Measurements from ENCODE around the gene MAML3.

The MAML3 gene

DNA sequence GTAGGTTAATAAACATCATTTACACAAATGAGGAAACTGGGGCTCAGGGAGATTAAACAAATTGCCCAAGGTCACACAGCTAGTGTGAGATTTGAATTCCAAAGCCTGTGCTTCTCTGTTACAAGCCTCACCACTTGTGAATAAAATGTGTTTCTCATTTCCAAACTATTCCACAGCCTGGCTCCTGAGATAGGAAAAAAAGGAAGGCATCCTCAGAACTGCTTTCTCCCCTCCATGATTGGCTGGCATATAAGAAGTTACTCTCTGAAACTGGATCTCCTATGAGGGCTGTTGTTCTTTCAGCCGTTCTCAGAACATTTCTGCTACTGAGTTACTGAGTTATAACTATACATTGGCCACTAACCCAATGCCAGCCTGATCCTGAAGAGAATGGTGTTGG lies 237.9 kb downstream of the MAML3 start:
- no peak for DNase-seq

DNA sequence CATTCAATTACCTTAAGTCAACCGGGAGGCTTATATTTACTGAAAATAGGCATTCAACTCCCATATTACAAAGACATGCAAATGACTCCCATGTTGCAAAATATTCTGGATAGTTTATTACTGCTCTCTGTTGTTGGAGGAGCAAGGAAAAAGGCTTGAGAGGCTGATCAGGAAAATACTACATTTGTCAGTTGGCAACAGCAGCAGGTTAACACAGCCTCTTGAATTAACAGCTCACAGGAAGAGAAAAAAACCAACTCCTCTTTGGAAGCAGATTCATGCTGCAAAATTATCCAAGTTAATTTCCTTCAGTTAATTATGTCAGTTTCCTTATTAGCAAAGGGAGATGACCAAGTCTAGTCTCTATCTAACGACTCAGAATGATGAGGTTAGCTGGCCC lies 238.9 kb downstream of the MAML3 start:
- no peak for DNase-seq

DNA sequence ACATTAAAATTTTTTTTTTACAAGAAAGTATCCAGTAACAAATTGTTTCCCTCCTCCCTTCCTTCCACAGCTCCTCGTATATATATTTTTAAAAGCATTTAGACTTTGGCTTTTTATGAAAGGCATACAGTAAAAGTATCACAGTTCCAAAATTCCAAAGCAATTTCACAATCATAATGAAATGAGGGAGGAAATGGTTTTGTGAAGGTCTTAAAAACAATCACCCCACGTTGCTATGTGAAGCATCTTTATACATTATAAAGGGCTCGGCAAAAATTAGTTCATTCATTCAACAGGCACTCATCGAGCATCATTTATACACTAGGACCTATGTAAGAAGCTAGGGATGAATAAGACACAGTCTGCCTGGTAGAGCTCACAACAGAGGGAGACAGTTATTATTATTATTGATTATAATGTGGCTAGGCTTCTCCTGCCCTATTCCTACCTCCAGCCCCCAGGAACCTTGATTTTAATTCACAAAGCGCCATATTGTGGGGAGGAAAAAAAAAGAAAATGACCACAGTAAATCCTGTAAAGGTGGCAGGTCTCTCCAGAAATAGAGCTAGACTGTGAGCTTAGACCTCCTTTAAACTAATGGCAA lies 239.9 kb downstream of the MAML3 start:
- no peak for DNase-seq

DNA sequence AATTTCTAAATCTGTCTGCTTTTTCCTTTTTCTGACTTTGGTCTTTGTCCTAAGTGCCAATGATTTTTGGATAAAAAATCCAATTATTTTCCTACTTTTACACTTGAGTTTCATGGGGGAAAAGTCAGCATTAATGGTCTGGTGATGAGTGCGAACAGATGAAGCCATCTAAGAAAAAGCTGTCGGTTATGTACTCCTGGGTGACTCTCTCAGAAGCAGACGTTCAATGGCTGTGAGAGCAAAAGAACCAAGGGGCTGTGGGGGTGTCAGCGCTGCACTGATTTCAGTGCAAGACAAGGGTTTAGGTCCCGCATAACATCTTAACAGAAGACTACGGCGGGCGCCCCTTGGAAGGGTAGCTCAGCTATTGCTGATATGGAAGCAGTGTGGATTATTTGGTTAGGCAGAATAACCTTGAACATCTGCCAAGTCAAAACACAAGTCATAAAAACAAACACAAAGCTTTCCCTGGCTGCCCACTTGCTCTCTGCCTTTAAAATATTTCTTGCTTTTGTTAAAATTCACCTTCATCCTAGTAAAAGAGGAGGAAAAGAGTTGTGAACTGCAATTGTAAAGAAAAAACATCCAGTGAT lies 240.5 kb downstream of the MAML3 start:
- DNase-seq, result no peak

DNA sequence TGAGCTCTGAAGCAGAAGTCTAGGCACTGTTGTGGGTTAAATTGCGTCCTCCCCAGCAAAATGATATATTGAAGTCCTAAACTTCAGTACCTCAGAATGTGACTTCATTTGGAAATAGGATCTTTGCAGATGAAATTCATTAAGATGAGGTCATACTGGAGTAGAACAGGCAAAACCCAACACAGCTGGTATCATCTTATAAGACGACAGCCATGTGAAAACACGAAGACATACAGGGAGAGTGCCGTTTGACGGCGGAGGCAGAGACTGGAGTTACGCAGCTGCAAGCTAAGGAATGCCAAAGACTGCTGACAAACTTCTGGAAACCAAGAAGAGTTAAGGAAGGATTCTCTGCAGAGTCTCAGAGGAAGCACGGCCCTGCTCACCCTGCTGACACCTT lies 241.5 kb downstream of the MAML3 start:
- DNase-seq, result no peak

DNA sequence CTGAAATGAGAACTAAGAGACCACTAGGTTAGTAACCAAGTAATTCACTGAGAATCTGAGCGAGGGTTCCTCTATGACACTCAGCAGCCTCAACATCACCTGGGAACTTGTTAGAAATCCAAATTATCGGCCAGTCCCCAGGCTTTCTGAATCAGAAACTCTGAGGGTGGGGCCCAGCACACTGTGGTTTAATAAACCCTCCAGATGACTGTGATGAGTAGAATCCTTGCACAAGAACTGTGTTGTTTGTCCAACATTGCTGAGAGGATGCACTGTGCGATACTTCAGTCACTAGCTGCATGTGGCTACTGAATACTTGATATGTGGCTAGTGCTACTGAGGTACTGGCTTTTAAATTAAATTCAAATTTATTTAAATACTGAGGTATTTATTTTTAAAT lies 243.9 kb downstream of the MAML3 start:
- DNase-seq, result no peak

DNA sequence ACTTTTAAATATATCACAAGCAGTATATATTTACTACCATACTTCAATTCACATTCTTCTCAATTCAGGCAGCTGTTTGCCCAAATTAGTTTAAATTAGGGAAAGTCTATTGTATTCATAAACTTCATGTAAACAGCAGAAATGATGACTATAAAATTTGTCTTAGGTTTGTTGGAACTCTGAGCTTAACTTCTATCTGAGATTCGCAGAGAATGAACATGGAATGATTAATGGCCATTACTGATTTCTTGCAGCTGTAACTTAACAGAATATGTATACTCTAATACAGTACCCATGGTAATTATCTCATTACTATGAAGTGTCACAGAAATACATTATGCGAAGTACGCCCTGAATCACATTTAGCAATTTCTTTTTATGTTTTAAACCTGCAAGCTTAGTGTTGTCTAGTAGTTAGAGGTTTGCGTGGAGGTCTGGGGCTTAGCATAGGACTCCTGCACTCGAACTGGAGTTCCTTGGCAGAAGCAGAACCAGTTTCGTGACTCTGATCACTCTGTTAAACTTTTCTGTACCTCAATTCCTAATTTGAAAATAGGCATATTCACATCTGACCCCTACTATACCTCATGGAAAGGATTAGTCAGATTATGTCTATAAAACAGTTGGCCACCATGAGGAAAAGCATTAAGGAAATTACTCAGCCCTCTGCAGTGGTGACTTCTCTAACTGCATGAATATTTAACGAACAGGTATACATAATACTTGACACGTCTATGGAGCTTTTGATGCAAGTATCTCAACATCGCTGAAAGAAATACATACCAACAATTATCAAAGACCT lies 245.1 kb downstream of the MAML3 start:
- DNase-seq, result no peak

DNA sequence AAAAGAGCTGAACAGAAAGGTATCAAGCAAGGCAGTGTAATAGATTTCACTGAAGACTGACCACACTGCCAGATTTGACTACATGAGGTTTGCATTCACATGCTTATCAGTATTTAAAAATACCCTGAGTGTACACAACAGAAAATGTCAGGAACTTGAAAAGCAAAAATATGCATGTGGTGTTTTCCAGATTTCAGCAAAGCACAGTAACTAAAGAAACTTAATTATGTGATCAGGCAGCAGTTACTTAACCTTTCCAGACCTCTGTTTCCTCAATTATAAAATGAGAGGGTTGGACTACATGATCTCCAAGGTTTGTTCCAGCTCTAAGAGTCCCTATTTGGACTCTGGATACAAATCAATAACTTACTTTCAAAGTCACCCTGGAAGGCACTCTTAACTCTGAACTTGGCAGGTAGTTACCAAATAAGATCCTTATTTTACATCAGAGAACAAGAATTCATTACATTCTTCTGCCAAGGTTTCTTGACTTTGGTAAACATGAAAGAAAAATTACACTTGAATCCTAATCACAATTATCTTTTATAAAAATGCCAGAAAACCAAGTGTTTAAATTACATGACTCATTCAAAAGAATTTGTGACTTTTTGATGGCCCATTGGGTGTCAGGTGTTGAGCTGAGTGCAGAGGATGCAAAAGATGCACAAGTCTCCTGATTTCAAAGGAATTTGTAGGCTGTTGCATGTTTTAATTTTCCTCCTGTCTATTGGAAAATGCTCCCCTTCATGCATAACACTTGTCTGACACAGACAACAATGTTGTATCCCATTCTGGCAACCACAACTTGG lies 246.8 kb downstream of the MAML3 start:
- DNase-seq, result no peak

DNA sequence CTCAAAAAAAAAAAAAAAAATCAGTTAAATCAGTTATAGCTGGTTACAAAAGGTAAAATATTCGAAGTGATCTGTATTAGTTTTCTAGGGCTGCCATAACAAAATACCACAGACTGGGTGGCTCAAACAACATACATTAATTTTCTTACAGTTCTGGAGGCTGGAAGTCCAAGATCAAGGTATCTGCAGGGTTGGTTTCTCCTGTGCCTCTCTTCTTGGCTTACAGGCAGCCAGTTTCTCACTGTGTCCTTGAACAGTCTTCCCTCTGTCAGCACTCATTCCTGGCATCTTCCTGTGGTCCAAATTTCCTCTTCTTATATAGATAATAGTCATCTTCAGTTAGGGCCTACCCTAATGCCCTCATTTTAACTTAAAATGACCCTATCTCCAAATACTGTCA lies 248.5 kb downstream of the MAML3 start:
- no peak for DNase-seq

DNA sequence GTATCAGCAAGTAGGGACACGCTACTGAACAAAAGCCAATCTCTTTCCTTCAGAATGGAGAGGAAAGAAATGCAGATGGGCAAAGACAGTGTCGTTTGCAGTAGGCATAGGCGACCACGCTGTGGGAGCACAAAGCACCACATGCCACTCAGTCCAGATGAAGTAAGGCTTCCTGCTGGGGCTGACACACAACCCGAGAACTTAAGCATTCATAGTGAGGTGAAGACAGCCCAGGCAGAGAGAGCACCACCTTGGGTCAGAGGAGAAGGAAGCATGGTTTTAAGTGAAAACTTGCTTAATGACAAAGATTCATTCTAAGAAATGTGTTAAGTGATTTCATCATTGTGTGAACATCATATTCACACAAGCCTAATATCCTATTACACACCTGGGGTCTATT lies 249.6 kb downstream of the MAML3 start:
- no peak for DNase-seq

DNA sequence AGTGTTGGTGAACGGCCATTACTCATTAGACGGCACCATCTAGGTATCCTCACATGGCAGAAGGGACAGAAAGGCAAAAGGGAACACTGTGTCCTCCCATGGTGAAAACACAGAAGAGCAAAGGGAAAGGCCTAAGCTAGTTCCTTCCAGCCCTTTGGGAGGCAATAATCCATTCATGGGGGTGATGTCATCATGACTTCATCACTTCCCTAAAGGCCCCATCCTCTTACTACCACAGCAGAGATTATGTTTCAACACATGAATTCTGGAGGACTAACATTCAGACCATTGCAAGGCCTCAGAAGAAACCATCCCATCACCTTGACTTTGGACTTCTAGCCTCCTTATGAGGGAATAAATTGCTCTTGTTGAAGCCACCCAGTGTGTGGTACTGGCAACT lies 250.1 kb downstream of the MAML3 start:
- DNase-seq, result no peak

DNA sequence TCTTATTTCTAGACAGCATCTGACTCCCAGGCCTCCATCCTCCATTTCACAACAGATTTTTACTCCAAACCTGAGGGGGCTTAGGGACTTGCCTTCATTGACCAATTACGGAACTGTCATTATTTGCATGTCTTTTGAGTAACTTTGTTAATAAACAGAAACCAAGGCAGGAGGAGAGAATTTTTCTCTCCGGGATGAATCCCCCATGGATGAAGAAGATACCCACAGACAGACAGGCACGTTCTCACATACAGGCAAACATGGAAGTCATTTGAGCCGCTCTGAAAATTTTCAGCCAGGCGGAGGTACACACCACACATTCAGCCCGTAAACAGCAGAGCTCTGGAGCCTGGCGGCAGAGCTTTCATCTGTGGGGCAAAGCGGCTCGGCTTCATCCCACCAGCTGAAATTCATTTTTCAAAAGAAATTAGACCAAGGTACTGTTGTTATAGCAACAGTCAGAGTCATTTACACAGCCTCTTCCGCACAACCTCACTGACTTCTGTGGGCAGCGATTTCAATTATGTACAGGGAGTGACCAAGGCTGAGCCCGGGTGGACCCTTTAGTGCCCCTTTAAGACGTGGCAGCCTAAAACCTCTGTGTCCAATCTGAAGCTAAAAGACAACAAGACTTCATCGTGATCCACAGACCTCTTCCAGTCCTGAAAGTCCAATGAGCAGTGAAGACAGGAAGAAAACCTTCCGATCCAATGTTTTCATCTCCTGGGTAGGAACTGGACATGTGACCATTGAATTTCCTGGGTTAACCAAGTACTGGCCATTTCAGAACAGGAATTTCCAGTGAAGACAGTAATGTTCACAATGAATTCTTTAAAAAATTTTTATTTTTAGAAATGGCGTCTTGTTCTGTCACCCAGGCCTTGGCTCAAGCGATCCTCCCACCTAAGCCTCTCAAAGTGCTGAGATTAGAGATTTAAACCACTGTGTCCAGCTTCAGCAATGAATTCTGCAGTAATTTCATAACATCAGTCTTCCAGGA lies 251.4 kb downstream of the MAML3 start:
- no peak for DNase-seq

DNA sequence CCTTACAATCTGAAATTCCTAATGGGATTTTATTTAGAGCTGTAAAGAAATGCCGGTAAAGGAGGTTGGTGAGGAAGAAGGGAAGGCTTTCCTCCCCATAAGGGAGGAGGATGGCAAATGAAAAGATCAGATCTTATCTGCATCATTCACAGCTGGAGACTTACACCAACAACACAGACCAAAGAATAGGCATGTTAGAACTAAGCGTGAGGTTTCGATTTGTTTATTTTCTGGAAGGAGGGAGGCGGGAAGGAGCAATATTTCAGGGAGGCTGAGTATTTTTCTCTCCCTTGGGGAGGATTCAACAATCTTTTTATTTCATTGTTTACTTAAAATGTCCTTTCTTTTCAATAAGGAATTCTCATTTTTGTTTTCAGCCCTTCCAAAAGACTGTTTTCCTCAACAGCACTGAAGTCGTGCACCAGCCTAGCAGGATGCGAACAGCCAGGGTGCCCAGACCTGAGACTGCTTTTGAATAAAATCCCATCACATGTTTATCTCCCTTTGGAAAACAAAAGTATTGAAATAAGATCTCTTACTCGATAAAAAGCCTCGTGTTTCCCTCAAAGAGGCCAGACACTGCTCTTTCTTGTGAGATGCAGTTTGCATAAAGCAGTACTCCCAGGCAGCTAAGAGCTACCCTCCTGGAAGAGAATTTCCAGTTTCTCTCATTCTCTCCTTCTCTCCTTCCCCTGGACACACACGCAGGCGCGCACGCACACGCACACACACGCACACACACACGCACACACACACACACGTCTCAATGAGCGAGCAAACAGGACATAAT lies 252.3 kb downstream of the MAML3 start:
- no peak for DNase-seq

DNA sequence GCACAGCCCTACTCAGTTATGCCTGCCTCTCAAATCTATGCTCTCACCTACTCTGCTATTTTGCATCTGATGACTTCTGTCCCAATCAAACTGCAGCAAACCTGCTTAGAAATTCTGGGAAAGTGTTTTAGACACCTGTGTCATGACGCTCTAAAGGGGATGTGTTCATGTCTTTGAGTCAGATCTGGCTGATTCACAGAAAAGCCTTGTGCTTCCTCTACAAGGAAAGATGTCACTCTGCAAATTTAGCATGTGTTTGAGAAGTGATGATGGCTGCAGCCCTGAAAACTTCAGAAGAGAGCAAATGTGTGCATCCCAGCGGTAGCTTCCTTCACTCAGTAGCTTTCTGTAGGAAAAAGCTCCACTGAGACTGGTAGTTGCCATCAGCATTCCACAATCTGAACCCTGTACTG lies 253.0 kb downstream of the MAML3 start:
- DNase-seq, result no peak

DNA sequence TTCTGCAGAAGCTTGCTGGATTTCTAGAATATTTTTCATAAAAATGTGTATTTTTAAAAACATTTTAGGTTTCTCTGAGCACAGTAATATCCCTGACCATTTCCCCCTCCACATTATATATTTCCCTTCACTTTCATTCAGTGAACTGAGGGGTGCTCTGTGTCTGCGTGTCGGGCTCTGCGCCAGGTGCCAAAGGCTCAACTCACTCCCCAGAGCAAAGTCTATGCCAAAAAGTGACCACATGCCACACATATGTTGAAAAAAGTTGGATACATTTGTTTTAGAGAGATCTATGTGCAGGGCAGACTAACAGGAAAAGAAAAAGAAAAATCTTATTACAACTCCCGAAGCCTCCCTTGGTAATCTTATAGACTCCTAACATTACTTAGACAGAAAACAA lies 254.6 kb downstream of the MAML3 start:
- no peak for DNase-seq

DNA sequence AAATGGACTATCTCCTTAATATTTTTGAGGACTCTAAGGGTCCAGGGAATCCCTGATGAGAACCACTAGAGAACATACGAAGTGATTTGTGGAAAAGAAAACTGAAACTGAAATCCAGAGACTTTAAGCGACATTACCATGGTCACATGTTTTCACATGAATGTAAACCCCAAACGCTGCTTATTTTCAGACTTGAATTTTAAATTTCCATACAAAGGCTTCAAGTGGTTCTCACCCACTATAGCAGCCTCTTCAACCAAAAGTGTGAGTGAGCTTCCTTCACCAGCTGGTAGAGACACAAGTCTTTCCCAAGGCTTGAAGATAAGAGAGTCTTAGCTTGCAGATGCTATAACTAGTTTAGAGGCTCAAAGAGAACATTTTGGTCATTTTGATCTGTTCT lies 255.7 kb downstream of the MAML3 start:
- DNase-seq, result no peak

DNA sequence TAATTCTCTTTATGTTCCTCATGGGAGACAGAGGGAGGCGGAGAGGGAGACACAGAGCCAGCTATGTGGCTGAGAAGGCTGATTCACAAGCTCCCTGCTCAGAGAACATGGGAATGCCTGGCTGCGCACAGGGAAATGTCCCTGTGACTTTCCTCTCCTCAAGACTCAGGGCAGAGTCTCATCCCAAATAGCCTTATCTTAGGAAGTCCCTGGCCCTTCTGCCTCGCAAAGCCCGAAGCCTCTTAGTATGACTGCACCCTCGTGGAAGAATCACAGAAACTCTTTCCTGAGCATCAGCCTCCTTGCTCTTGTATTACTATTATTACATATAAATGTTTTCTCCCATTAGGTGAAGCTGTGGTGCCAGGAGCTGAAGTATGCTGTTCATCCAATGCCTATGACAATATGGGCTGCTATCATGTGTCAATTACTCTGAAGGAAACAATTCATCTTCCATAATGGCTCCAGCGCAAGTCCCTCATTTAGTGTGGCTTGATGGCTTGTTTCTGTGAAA lies 257.8 kb downstream of the MAML3 start:
- no peak for DNase-seq

DNA sequence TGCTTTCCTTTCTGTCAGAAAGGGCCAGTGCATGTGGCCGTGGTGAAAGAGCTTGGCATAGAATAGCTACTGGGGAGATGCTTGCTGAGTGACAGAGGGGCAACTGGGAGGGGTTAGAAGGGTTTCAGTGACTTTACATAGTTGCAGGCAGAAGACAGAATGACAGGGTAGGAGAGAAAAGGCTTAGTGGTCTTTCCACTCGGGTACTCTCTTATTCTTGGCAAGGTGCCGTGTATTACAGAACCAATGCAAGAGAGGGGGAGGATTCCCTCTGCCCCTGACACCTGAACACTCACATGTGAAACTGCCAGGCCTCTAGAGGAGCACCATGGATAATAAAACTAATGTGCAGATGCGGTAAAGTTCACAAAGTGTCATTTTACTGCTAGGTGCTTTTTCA lies 260.2 kb downstream of the MAML3 start:
- no peak for DNase-seq

DNA sequence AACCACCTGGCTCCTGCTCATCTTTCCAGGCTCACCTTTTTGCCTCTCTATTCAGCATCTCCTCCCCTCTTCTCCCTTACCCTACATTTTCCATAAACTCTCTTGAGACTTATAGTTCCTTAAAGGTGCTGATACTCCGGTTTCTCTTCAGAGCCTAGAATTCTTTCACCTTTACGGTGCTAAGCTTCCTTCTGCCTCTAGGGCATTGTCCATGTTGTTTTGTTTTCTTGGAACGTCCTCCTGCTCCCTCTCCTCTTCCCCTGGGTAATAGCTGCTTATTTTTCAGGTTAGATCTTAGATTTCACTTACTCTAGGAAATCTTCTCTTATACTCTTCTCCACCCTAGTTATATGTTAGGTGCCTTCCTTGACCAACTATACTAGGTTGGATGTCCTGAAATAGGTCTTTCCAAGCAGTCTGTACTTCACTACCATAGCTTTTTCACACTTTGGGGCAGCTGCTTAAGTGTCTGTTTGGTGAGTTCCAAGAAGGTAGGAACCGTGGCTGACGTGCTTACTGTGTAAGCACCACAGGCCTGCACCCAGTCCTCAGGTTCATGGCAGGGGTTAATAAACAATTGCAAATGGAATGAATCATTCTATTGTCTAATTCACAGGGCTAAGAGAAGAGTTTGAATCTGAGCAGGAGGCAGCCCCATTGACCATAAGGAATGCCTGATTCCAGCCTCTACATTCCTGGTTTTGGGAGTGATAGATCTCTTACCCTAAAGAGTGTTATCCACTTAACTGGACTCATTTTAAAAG lies 260.8 kb downstream of the MAML3 start:
- no peak for DNase-seq

DNA sequence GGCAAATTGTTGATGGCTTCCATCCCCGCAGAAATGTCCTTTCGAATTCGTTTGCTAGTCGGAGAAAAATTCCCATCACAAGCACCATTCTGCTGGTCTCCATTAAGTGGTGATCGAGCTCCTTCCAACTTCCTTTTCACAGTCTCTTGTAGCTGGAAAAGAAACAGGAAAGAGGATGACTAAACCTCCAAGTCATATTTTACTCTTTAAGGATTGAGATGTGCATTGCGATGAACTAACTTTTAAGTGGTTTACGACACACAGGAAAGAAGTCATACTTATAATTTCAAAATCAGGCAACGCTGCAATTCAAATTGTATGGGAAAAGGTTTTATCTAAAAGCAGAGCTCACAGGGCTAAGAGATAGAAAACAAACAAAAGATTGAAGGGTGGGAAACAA lies 263.2 kb downstream of the MAML3 start:
- no peak for DNase-seq

All from activated CD4-positive, alpha-beta T cell treated with anti-CD3 and anti-CD28 coated beads, Interleukin-2, amount 50 U/mL, for 48 hours (primary cell).